Esophagus muscularis mucosa (tissue), 4 donors: ENCODE measurements around the gene IGFBP2.

Experiments used
- CTCF ChIP-seq, 3 experiments: fragments of 200-600 bp in 2 of 3; fragments of 450-650 bp in 1 of 3; sonication (generic) in 2 of 3; IDR thresholded peaks; one replicate each; pipeline ENCODE4 v1.5.1; 2017 to 2019; ENCODE audit warnings: antibody characterized with exemption in 3 of 3, mild to moderate bottlenecking in 2 of 3, moderate library complexity in 1 of 3
- EP300 ChIP-seq: sonication (generic); formaldehyde crosslinking; IDR thresholded peaks from one replicate; pipeline ENCODE4 v1.6.1; 2017; ENCODE audit warnings: antibody characterized with exemption
- POLR2A ChIP-seq: fragments of 450-650 bp; IDR thresholded peaks from one replicate; pipeline ENCODE4 v1.6.1; 2017; ENCODE audit warnings: antibody characterized with exemption, moderate library complexity, mild to moderate bottlenecking, low read depth
- POLR2AphosphoS5 ChIP-seq, 2 donors: sonication (generic); formaldehyde crosslinking; IDR thresholded peaks; one replicate each; pipeline ENCODE4 v1.6.1; 2017; ENCODE audit warnings: antibody characterized with exemption in 2 of 2

GRCh38 chr2:216672466-216672865 lies 39.2 kb downstream of the IGFBP2 start:
- TF ChIP-seq CTCF (IDR thresholded peaks at IDR 0.05) (no peak), POLR2A (no peak), EP300 (no peak), POLR2AphosphoS5 (IDR thresholded peaks at IDR 0.05) (no peak)
